Measurements from ENCODE around the gene NDUFC2. TPM values are rescaled to one million over a fixed set of nuclear protein-coding genes. Genes with fewer than 3 reads are reported as not detected.

The NDUFC2 gene
- total and polyA plus RNA-seq, 2 of the 13 experiments (the other 11 are each of a cell fraction or from before 2014, with no cell fraction given) = 256 to 363 TPM

DNA sequence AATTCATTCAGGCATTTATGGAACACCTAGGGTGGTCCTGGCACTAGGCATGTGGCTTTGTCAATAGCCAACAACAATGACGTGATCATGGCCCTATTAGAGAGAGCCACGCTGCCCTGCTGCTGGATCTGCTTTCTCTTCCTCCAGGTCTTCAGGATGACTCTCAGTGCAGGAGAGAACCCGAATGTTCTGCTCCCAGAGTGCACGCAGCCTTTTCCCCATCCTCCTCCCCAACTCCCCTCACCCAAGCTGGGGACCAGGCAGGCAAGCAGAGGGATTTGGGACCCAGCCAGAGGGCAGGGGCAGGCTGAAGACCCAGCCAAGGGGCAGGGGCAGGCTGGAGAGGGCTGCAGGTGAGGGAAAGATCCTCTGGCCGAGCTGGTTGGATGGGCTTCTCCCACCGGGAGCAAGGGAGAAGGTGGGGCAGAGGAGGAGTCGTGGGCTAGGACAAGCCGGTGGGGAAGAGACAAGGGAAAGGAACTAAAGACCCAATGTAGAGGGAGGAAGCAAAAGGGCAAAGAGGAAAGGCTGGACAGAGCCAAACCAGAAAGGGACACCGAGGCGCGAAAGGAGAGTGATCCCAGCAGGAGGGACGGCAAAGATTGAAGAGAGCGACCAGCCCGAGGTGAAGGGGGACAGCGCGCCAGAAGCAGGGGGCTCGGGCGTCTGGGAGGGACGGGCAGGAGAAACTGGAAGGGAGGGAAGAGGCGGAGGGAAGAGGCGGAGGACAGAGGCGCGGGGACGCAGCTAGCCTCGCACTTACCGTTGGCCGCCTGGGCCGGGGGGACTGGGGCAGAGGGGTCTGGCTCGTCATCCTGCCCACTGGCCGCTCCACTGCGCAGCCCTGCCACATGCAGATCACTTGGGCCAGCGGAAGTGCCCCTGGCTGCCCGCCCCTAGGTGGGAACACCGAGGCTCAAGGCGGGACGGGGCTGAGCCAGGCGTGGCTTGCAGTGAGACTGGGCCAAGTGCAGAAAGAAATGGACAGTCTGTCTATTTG is 57.0 kb downstream of the NDUFC2 start, which contains the start of gene KCTD14 (continued):
- TF ChIP-seq, protein P1, sequence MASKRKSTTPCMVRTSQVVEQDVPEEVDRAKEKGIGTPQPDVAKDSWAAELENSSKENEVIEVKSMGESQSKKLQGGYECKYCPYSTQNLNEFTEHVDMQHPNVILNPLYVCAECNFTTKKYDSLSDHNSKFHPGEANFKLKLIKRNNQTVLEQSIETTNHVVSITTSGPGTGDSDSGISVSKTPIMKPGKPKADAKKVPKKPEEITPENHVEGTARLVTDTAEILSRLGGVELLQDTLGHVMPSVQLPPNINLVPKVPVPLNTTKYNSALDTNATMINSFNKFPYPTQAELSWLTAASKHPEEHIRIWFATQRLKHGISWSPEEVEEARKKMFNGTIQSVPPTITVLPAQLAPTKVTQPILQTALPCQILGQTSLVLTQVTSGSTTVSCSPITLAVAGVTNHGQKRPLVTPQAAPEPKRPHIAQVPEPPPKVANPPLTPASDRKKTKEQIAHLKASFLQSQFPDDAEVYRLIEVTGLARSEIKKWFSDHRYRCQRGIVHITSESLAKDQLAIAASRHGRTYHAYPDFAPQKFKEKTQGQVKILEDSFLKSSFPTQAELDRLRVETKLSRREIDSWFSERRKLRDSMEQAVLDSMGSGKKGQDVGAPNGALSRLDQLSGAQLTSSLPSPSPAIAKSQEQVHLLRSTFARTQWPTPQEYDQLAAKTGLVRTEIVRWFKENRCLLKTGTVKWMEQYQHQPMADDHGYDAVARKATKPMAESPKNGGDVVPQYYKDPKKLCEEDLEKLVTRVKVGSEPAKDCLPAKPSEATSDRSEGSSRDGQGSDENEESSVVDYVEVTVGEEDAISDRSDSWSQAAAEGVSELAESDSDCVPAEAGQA (IDR thresholded peaks at IDR 0.05; ENCODE audit: low read depth) = 0 out of 2 replicates have a peak, but pooled peaks have one; percentile 56
- TF ChIP-seq, protein P1 (CRISPR knock-in tag; IDR thresholded peaks at IDR 0.05; ENCODE audit: borderline replicate concordance) = no peak
- 0 out of 2 replicates have a peak, but pooled peaks have one; percentile 52 for TF ChIP-seq ZNF235 (CRISPR knock-in tag; IDR thresholded peaks at IDR 0.05; ENCODE audit: borderline replicate concordance)
- TF ChIP-seq, protein P2, sequence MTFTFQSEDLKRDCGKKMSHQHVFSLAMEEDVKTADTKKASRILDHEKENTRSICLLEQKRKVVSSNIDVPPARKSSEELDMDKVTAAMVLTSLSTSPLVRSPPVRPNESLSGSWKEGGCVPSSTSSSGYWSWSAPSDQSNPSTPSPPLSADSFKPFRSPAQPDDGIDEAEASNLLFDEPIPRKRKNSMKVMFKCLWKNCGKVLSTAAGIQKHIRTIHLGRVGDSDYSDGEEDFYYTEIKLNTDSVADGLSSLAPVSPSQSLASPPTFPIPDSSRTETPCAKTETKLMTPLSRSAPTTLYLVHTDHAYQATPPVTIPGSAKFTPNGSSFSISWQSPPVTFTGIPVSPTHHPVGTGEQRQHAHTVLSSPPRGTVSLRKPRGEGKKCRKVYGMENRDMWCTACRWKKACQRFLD (CRISPR knock-in tag; IDR thresholded peaks at IDR 0.05; ENCODE audit: borderline replicate concordance) = peak; percentile 72; the same call in 1 of the 2 replicates
- TF ChIP-seq, protein P3, sequence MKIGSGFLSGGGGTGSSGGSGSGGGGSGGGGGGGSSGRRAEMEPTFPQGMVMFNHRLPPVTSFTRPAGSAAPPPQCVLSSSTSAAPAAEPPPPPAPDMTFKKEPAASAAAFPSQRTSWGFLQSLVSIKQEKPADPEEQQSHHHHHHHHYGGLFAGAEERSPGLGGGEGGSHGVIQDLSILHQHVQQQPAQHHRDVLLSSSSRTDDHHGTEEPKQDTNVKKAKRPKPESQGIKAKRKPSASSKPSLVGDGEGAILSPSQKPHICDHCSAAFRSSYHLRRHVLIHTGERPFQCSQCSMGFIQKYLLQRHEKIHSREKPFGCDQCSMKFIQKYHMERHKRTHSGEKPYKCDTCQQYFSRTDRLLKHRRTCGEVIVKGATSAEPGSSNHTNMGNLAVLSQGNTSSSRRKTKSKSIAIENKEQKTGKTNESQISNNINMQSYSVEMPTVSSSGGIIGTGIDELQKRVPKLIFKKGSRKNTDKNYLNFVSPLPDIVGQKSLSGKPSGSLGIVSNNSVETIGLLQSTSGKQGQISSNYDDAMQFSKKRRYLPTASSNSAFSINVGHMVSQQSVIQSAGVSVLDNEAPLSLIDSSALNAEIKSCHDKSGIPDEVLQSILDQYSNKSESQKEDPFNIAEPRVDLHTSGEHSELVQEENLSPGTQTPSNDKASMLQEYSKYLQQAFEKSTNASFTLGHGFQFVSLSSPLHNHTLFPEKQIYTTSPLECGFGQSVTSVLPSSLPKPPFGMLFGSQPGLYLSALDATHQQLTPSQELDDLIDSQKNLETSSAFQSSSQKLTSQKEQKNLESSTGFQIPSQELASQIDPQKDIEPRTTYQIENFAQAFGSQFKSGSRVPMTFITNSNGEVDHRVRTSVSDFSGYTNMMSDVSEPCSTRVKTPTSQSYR (CRISPR knock-in tag; IDR thresholded peaks at IDR 0.05; ENCODE audit: borderline replicate concordance) = no peak
- TF ChIP-seq, protein P4, sequence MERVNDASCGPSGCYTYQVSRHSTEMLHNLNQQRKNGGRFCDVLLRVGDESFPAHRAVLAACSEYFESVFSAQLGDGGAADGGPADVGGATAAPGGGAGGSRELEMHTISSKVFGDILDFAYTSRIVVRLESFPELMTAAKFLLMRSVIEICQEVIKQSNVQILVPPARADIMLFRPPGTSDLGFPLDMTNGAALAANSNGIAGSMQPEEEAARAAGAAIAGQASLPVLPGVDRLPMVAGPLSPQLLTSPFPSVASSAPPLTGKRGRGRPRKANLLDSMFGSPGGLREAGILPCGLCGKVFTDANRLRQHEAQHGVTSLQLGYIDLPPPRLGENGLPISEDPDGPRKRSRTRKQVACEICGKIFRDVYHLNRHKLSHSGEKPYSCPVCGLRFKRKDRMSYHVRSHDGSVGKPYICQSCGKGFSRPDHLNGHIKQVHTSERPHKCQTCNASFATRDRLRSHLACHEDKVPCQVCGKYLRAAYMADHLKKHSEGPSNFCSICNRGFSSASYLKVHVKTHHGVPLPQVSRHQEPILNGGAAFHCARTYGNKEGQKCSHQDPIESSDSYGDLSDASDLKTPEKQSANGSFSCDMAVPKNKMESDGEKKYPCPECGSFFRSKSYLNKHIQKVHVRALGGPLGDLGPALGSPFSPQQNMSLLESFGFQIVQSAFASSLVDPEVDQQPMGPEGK (CRISPR knock-in tag; IDR thresholded peaks at IDR 0.05) = peak; percentile 75; the same call in 1 of the 2 replicates
- TF ChIP-seq ZNF773 (CRISPR knock-in tag; IDR thresholded peaks at IDR 0.05; ENCODE audit: borderline replicate concordance) = no peak
